WTC11 (cell line): Measurements from ENCODE around the gene MAP3K7. TPM values are rescaled to one million over a fixed set of nuclear protein-coding genes. Genes with fewer than 3 reads are reported as not detected.

ENCODE experiments used
- ELF4 ChIP-seq: sonication (generic); formaldehyde crosslinking; IDR thresholded peaks from 2 replicates; pipeline ENCODE4 v1.8.1; 2022; ENCODE audit warnings: low read depth, mild to moderate bottlenecking, moderate library complexity, missing genetic modification reagents
- ESRRA ChIP-seq: sonication (generic); formaldehyde crosslinking; IDR thresholded peaks from 2 replicates; pipeline ENCODE4 v1.8.1; 2022; ENCODE audit warnings: mild to moderate bottlenecking, missing genetic modification reagents, borderline replicate concordance
- FOXP1 ChIP-seq: sonication (generic); formaldehyde crosslinking; IDR thresholded peaks from 2 replicates; pipeline ENCODE4 v1.8.0; 2022; ENCODE audit warnings: missing genetic modification reagents, mild to moderate bottlenecking, moderate library complexity, borderline replicate concordance
- GTF2I ChIP-seq: fragments of 250-450 bp; sonication (Bioruptor Pico); conservative IDR thresholded peaks from 2 replicates; pipeline ENCODE4 v1.4.0; 2021; ENCODE audit warnings: mild to moderate bottlenecking
- JAZF1 ChIP-seq: fragments of 250-450 bp; sonication (Bioruptor Pico); IDR thresholded peaks from 2 replicates; pipeline ENCODE4 v1.9.0; 2021; ENCODE audit warnings: moderate library complexity, mild to moderate bottlenecking, inconsistent platforms
- NFE2L1 ChIP-seq: sonication (generic); formaldehyde crosslinking; IDR thresholded peaks from 2 replicates; pipeline ENCODE4 v1.8.1; 2023; ENCODE audit warnings: missing genetic modification reagents
- NR3C1 ChIP-seq: sonication (generic); formaldehyde crosslinking; conservative IDR thresholded peaks from 2 replicates; pipeline ENCODE4 v1.8.1; 2023; ENCODE audit warnings: low read depth, mild to moderate bottlenecking, missing genetic modification reagents
- RELA ChIP-seq: sonication (generic); formaldehyde crosslinking; IDR thresholded peaks from 2 replicates; pipeline ENCODE4 v1.8.1; 2022; ENCODE audit warnings: missing genetic modification reagents, mild to moderate bottlenecking, borderline replicate concordance
- SP1 ChIP-seq: sonication (generic); formaldehyde crosslinking; conservative IDR thresholded peaks from 2 replicates; pipeline ENCODE4 v1.8.1; 2022; ENCODE audit warnings: missing genetic modification reagents
- TCF7 ChIP-seq: sonication (generic); formaldehyde crosslinking; IDR thresholded peaks from 2 replicates; pipeline ENCODE4 v1.8.0; 2022; ENCODE audit warnings: mild to moderate bottlenecking, low read depth, missing genetic modification reagents, moderate library complexity
- ZNF138 ChIP-seq: sonication (generic); formaldehyde crosslinking; conservative IDR thresholded peaks from 2 replicates; pipeline ENCODE4 v1.8.1; 2022; ENCODE audit warnings: mild to moderate bottlenecking, moderate library complexity, missing genetic modification reagents
- ZNF396 ChIP-seq: fragments of 250-450 bp; sonication (Bioruptor Pico); IDR thresholded peaks from 2 replicates; pipeline ENCODE4 v1.8.0; 2021; ENCODE audit warnings: mild to moderate bottlenecking, moderate library complexity, borderline replicate concordance
- total RNA-seq: library from RNA; stranded (reverse); gene quantifications from 3 replicates; pipeline ENCODE4 v1.2.3, GENCODE V29; 2021
- TF ChIP-seq, protein P1 (sequence below): fragments of 200-600 bp; IDR thresholded peaks from 2 replicates; pipeline ENCODE4 v1.8.0; 2022; ENCODE audit warnings: antibody characterized with exemption
- TF ChIP-seq, protein P2 (sequence below): sonication (generic); formaldehyde crosslinking; IDR thresholded peaks from 2 replicates; pipeline ENCODE4 v1.8.0; 2023; ENCODE audit warnings: missing genetic modification reagents, mild to moderate bottlenecking, borderline replicate concordance
- TF ChIP-seq, protein P3 (sequence below): sonication (generic); formaldehyde crosslinking; IDR thresholded peaks from 2 replicates; pipeline ENCODE4 v1.8.0; 2023; ENCODE audit warnings: mild to moderate bottlenecking, missing genetic modification reagents
- TF ChIP-seq, protein P4 (sequence below): sonication (generic); formaldehyde crosslinking; IDR thresholded peaks from 2 replicates; pipeline ENCODE4 v1.8.0; 2022; ENCODE audit warnings: mild to moderate bottlenecking, missing genetic modification reagents
- TF ChIP-seq, protein P5 (sequence below): sonication (generic); formaldehyde crosslinking; IDR thresholded peaks from 2 replicates; pipeline ENCODE4 v1.8.1; 2022; ENCODE audit warnings: low read depth, missing genetic modification reagents, borderline replicate concordance
- TF ChIP-seq, protein P6 (sequence below): sonication (generic); formaldehyde crosslinking; IDR thresholded peaks from 2 replicates; pipeline ENCODE4 v1.8.1; 2022; ENCODE audit warnings: mild to moderate bottlenecking, moderate library complexity, missing genetic modification reagents
- TF ChIP-seq, protein P7 (sequence below): sonication (generic); formaldehyde crosslinking; IDR thresholded peaks from 2 replicates; pipeline ENCODE4 v1.8.1; 2023; ENCODE audit warnings: mild to moderate bottlenecking, missing genetic modification reagents
- TF ChIP-seq, protein P8 (sequence below): sonication (generic); formaldehyde crosslinking; IDR thresholded peaks from 2 replicates; pipeline ENCODE4 v1.8.0; 2022; ENCODE audit warnings: mild to moderate bottlenecking, missing genetic modification reagents

Gene MAP3K7
- total RNA-seq, 1 experiment from 2014 or later = 36.7 TPM

DNA sequence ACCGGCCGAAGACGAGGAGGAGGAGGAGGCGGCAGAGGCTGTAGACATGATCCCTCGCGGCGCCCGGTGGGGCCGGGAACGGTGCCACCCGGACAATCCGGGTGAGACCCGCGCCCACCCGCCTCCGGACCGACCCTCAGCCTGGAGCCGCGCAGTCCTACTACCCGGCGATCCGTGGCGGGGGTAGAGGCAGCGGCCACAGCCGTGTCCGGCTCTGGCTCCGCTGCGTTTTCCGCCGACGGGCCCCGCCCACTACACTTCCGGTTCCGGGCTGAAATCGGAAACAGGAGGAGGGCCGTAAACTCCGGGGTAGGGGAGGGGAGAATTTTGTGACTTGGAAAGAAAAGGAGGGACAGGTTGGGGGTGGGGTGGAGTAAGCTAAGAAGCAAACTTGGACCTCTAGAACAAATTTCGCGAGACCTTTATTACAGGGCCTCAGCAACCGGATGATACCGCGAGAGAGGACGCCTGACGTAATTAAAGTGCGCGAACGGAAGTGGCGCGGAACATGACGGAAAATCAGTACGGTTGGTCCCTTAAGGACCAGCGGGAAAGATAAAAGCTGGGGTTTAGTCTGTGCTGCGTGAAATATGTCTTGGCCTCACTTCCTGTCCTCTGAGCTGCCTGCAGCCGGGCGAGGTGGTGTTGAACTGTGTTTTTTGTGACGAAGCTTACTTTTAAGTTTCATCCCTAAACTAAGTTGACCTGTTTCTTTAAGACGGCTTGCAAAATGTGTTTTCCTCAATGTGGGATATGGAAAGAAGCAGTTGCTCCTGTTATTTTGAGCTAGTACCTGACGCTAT, at the start of gene MAP3K7 (continued):
- TF ChIP-seq SP1 (CRISPR knock-in tag) (peak; percentile 80; the same call in 1 of the 2 replicates), TCF7 (CRISPR knock-in tag) (no peak), ZNF138 (CRISPR knock-in tag) (no peak), ZNF396 (CRISPR knock-in tag) (no peak), RELA (no peak), GTF2I (CRISPR knock-in tag) (no peak), NFE2L1 (CRISPR knock-in tag) (no peak), NR3C1 (CRISPR knock-in tag) (no peak), ELF4 (CRISPR knock-in tag) (no peak), ESRRA (CRISPR knock-in tag) (no peak), JAZF1 (CRISPR knock-in tag) (no peak), FOXP1 (CRISPR knock-in tag) (peak; percentile 55)
- TF ChIP-seq, protein P1, sequence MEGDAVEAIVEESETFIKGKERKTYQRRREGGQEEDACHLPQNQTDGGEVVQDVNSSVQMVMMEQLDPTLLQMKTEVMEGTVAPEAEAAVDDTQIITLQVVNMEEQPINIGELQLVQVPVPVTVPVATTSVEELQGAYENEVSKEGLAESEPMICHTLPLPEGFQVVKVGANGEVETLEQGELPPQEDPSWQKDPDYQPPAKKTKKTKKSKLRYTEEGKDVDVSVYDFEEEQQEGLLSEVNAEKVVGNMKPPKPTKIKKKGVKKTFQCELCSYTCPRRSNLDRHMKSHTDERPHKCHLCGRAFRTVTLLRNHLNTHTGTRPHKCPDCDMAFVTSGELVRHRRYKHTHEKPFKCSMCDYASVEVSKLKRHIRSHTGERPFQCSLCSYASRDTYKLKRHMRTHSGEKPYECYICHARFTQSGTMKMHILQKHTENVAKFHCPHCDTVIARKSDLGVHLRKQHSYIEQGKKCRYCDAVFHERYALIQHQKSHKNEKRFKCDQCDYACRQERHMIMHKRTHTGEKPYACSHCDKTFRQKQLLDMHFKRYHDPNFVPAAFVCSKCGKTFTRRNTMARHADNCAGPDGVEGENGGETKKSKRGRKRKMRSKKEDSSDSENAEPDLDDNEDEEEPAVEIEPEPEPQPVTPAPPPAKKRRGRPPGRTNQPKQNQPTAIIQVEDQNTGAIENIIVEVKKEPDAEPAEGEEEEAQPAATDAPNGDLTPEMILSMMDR = no peak
- TF ChIP-seq, protein P2, sequence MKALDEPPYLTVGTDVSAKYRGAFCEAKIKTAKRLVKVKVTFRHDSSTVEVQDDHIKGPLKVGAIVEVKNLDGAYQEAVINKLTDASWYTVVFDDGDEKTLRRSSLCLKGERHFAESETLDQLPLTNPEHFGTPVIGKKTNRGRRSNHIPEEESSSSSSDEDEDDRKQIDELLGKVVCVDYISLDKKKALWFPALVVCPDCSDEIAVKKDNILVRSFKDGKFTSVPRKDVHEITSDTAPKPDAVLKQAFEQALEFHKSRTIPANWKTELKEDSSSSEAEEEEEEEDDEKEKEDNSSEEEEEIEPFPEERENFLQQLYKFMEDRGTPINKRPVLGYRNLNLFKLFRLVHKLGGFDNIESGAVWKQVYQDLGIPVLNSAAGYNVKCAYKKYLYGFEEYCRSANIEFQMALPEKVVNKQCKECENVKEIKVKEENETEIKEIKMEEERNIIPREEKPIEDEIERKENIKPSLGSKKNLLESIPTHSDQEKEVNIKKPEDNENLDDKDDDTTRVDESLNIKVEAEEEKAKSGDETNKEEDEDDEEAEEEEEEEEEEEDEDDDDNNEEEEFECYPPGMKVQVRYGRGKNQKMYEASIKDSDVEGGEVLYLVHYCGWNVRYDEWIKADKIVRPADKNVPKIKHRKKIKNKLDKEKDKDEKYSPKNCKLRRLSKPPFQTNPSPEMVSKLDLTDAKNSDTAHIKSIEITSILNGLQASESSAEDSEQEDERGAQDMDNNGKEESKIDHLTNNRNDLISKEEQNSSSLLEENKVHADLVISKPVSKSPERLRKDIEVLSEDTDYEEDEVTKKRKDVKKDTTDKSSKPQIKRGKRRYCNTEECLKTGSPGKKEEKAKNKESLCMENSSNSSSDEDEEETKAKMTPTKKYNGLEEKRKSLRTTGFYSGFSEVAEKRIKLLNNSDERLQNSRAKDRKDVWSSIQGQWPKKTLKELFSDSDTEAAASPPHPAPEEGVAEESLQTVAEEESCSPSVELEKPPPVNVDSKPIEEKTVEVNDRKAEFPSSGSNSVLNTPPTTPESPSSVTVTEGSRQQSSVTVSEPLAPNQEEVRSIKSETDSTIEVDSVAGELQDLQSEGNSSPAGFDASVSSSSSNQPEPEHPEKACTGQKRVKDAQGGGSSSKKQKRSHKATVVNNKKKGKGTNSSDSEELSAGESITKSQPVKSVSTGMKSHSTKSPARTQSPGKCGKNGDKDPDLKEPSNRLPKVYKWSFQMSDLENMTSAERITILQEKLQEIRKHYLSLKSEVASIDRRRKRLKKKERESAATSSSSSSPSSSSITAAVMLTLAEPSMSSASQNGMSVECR (CRISPR knock-in tag) = no peak; the same call in 1 of the 2 replicates
- TF ChIP-seq, protein P3, sequence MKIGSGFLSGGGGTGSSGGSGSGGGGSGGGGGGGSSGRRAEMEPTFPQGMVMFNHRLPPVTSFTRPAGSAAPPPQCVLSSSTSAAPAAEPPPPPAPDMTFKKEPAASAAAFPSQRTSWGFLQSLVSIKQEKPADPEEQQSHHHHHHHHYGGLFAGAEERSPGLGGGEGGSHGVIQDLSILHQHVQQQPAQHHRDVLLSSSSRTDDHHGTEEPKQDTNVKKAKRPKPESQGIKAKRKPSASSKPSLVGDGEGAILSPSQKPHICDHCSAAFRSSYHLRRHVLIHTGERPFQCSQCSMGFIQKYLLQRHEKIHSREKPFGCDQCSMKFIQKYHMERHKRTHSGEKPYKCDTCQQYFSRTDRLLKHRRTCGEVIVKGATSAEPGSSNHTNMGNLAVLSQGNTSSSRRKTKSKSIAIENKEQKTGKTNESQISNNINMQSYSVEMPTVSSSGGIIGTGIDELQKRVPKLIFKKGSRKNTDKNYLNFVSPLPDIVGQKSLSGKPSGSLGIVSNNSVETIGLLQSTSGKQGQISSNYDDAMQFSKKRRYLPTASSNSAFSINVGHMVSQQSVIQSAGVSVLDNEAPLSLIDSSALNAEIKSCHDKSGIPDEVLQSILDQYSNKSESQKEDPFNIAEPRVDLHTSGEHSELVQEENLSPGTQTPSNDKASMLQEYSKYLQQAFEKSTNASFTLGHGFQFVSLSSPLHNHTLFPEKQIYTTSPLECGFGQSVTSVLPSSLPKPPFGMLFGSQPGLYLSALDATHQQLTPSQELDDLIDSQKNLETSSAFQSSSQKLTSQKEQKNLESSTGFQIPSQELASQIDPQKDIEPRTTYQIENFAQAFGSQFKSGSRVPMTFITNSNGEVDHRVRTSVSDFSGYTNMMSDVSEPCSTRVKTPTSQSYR = 0 out of 2 replicates have a peak, but pooled peaks have one; percentile 37
- TF ChIP-seq, protein P4, sequence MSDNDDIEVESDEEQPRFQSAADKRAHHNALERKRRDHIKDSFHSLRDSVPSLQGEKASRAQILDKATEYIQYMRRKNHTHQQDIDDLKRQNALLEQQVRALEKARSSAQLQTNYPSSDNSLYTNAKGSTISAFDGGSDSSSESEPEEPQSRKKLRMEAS = no peak
- TF ChIP-seq, protein P5, sequence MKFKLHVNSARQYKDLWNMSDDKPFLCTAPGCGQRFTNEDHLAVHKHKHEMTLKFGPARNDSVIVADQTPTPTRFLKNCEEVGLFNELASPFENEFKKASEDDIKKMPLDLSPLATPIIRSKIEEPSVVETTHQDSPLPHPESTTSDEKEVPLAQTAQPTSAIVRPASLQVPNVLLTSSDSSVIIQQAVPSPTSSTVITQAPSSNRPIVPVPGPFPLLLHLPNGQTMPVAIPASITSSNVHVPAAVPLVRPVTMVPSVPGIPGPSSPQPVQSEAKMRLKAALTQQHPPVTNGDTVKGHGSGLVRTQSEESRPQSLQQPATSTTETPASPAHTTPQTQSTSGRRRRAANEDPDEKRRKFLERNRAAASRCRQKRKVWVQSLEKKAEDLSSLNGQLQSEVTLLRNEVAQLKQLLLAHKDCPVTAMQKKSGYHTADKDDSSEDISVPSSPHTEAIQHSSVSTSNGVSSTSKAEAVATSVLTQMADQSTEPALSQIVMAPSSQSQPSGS (CRISPR knock-in tag) = no peak
- TF ChIP-seq, protein P6, sequence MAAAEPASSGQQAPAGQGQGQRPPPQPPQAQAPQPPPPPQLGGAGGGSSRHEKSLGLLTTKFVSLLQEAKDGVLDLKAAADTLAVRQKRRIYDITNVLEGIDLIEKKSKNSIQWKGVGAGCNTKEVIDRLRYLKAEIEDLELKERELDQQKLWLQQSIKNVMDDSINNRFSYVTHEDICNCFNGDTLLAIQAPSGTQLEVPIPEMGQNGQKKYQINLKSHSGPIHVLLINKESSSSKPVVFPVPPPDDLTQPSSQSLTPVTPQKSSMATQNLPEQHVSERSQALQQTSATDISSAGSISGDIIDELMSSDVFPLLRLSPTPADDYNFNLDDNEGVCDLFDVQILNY = peak; percentile 7; the same call in 1 of the 2 replicates
- TF ChIP-seq, protein P7, sequence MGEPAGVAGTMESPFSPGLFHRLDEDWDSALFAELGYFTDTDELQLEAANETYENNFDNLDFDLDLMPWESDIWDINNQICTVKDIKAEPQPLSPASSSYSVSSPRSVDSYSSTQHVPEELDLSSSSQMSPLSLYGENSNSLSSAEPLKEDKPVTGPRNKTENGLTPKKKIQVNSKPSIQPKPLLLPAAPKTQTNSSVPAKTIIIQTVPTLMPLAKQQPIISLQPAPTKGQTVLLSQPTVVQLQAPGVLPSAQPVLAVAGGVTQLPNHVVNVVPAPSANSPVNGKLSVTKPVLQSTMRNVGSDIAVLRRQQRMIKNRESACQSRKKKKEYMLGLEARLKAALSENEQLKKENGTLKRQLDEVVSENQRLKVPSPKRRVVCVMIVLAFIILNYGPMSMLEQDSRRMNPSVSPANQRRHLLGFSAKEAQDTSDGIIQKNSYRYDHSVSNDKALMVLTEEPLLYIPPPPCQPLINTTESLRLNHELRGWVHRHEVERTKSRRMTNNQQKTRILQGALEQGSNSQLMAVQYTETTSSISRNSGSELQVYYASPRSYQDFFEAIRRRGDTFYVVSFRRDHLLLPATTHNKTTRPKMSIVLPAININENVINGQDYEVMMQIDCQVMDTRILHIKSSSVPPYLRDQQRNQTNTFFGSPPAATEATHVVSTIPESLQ (CRISPR knock-in tag) = no peak
- TF ChIP-seq, protein P8, sequence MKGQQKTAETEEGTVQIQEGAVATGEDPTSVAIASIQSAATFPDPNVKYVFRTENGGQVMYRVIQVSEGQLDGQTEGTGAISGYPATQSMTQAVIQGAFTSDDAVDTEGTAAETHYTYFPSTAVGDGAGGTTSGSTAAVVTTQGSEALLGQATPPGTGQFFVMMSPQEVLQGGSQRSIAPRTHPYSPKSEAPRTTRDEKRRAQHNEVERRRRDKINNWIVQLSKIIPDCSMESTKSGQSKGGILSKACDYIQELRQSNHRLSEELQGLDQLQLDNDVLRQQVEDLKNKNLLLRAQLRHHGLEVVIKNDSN (CRISPR knock-in tag) = no peak
